ENCODE measurements around the gene DCDC2B. TPM values are rescaled to one million over a fixed set of nuclear protein-coding genes. Genes with fewer than 3 reads are reported as not detected.
"Not testable (repeated sequence)": the region's sequence is repeated elsewhere in the genome, so short reads cannot be mapped to it uniquely, and the experiment has no call there.

Gene DCDC2B
- total RNA-seq, 1 donor from 2014 or later, result not detected

- Histone ChIP-seq H3K27ac (ENCODE audit: low read depth, low read length) (peak within 1 kb of the TSS; percentile 61), H3K4me1 (ENCODE audit: control insufficient read depth in 3 of 3, insufficient read depth in 3 of 3, low read length in 3 of 3) (peaks cover 24 to 47% (median 27%) of the 10 kb centered on the region in 3 donors), H3K9ac (ENCODE audit: low read depth in 1 of 3, low read length in 3 of 3) (peak within 1 kb of the TSS in 1 of 3 donors; percentile 40), H3K4me3 (ENCODE audit: low read length in 3 of 3) (no peak within 1 kb of the TSS), H3K27me3 (ENCODE audit: control insufficient read depth in 3 of 3, insufficient read depth in 3 of 3, low read length in 3 of 3) (no peaks in the 10 kb centered on the region), H3K36me3 (ENCODE audit: control insufficient read depth in 3 of 3, insufficient read depth in 3 of 3, low read length in 3 of 3) (no peaks in the 10 kb centered on the region), H3K9me3 (ENCODE audit: control insufficient read depth in 3 of 3, low read length in 3 of 3) (no peaks in the 10 kb centered on the region)
Observed at GRCh38 chr1:32250893-32251716, 42.2 kb downstream of the DCDC2B start, which contains the start of gene LCK. LCK (plus strand) TSS chr1:32251265; CDS start chr1:32274330, 23,065 bp downstream.

GRCh38 chr1:32255072-32256071, 46.5 kb downstream of the DCDC2B start:
- peaks cover 12 to 21% (median 12%) of the 10 kb centered on the region in 3 donors for H3K4me1 ChIP-seq (ENCODE audit: control insufficient read depth in 3 of 3, insufficient read depth in 3 of 3, low read length in 3 of 3)
- no peak overlapping the region for H3K27ac ChIP-seq (ENCODE audit: low read depth, low read length)
- no peaks in the 10 kb centered on the region for H3K9me3 ChIP-seq (ENCODE audit: control insufficient read depth in 3 of 3, low read length in 3 of 3)
- no peaks in the 10 kb centered on the region for H3K27me3 ChIP-seq (ENCODE audit: control insufficient read depth in 3 of 3, insufficient read depth in 3 of 3, low read length in 3 of 3)
- no peak overlapping the region for H3K9ac ChIP-seq (ENCODE audit: low read depth in 1 of 3, low read length in 3 of 3)
- no peaks in the 10 kb centered on the region for H3K36me3 ChIP-seq (ENCODE audit: control insufficient read depth in 3 of 3, insufficient read depth in 3 of 3, low read length in 3 of 3)
- no peak overlapping the region for H3K4me3 ChIP-seq (ENCODE audit: low read length in 3 of 3)

GRCh38 chr1:32256473-32257226, 47.8 kb downstream of the DCDC2B start:
- Histone ChIP-seq H3K9ac (ENCODE audit: low read depth in 1 of 3, low read length in 3 of 3) (no peak overlapping the region), H3K9me3 (ENCODE audit: control insufficient read depth in 3 of 3, low read length in 3 of 3) (no peaks in the 10 kb centered on the region), H3K4me3 (ENCODE audit: low read length in 3 of 3) (no peak overlapping the region), H3K36me3 (ENCODE audit: control insufficient read depth in 3 of 3, insufficient read depth in 3 of 3, low read length in 3 of 3) (no peaks in the 10 kb centered on the region), H3K4me1 (ENCODE audit: control insufficient read depth in 3 of 3, insufficient read depth in 3 of 3, low read length in 3 of 3) (peaks cover 6 to 9% (median 7%) of the 10 kb centered on the region in 3 donors), H3K27ac (ENCODE audit: low read depth, low read length) (no peak overlapping the region), H3K27me3 (ENCODE audit: control insufficient read depth in 3 of 3, insufficient read depth in 3 of 3, low read length in 3 of 3) (no peaks in the 10 kb centered on the region)

- Histone ChIP-seq H3K27ac (ENCODE audit: low read depth, low read length) (no peak overlapping the region), H3K27me3 (ENCODE audit: control insufficient read depth in 3 of 3, insufficient read depth in 3 of 3, low read length in 3 of 3) (no peaks in the 10 kb centered on the region), H3K9me3 (ENCODE audit: control insufficient read depth in 3 of 3, low read length in 3 of 3) (no peaks in the 10 kb centered on the region), H3K4me1 (ENCODE audit: control insufficient read depth in 3 of 3, insufficient read depth in 3 of 3, low read length in 3 of 3) (peaks cover 5 to 9% (median 6%) of the 10 kb centered on the region in 3 donors), H3K9ac (ENCODE audit: low read depth in 1 of 3, low read length in 3 of 3) (no peak overlapping the region), H3K36me3 (ENCODE audit: control insufficient read depth in 3 of 3, insufficient read depth in 3 of 3, low read length in 3 of 3) (no peaks in the 10 kb centered on the region), H3K4me3 (ENCODE audit: low read length in 3 of 3) (no peak overlapping the region)
Observed at GRCh38 chr1:32257227-32257508, 48.3 kb downstream of the DCDC2B start.

- not testable (repeated sequence) for H3K9ac ChIP-seq (ENCODE audit: low read depth in 1 of 3, low read length in 3 of 3); H3K4me1 ChIP-seq (ENCODE audit: control insufficient read depth in 3 of 3, insufficient read depth in 3 of 3, low read length in 3 of 3); H3K36me3 ChIP-seq (ENCODE audit: control insufficient read depth in 3 of 3, insufficient read depth in 3 of 3, low read length in 3 of 3); H3K27me3 ChIP-seq (ENCODE audit: control insufficient read depth in 3 of 3, insufficient read depth in 3 of 3, low read length in 3 of 3); H3K9me3 ChIP-seq (ENCODE audit: control insufficient read depth in 3 of 3, low read length in 3 of 3); H3K27ac ChIP-seq (ENCODE audit: low read depth, low read length); H3K4me3 ChIP-seq (ENCODE audit: low read length in 3 of 3)
Observed at GRCh38 chr1:32263236-32263593, 54.3 kb downstream of the DCDC2B start.

GRCh38 chr1:32263744-32264143, 54.9 kb downstream of the DCDC2B start:
- Histone ChIP-seq H3K36me3 (ENCODE audit: control insufficient read depth in 3 of 3, insufficient read depth in 3 of 3, low read length in 3 of 3) (no peaks in the 10 kb centered on the region), H3K4me1 (ENCODE audit: control insufficient read depth in 3 of 3, insufficient read depth in 3 of 3, low read length in 3 of 3) (no peaks in the 10 kb centered on the region), H3K27me3 (ENCODE audit: control insufficient read depth in 3 of 3, insufficient read depth in 3 of 3, low read length in 3 of 3) (no peaks in the 10 kb centered on the region), H3K4me3 (ENCODE audit: low read length in 3 of 3) (no peak overlapping the region), H3K27ac (ENCODE audit: low read depth, low read length) (no peak overlapping the region), H3K9me3 (ENCODE audit: control insufficient read depth in 3 of 3, low read length in 3 of 3) (no peaks in the 10 kb centered on the region), H3K9ac (ENCODE audit: low read depth in 1 of 3, low read length in 3 of 3) (no peak overlapping the region)

Other genes with a start within 250 kb of the DCDC2B start
- 48.5 TPM for gene KHDRBS1, start 195.2 kb upstream of the DCDC2B start, total RNA-seq
- 3.7 TPM for gene TMEM39B, start 136.2 kb upstream of the DCDC2B start, total RNA-seq
- gene KPNA6, start 101.0 kb upstream of the DCDC2B start, total RNA-seq, result 17.7 TPM
- 30.8 TPM for gene TXLNA, start 29.4 kb upstream of the DCDC2B start, total RNA-seq
- 58.5 TPM for gene CCDC28B, start 8.5 kb upstream of the DCDC2B start, total RNA-seq
- 2.6 TPM for gene IQCC, start 3.4 kb upstream of the DCDC2B start, total RNA-seq
- gene TMEM234, start 13.3 kb downstream of the DCDC2B start, total RNA-seq, result 10.4 TPM
- 171 TPM for gene EIF3I, start 13.3 kb downstream of the DCDC2B start, total RNA-seq
- 1.6 TPM for gene FAM167B, start 38.1 kb downstream of the DCDC2B start, total RNA-seq
- gene LCK, start 42.2 kb downstream of the DCDC2B start, total RNA-seq, result 2.1 TPM
- gene HDAC1, start 83.0 kb downstream of the DCDC2B start, total RNA-seq, result 37.6 TPM
- gene MARCKSL1, start 127.1 kb downstream of the DCDC2B start, total RNA-seq, result 31.8 TPM
- 1.0 TPM for gene FAM229A, start 153.4 kb downstream of the DCDC2B start, total RNA-seq
- gene TSSK3, start 153.4 kb downstream of the DCDC2B start, total RNA-seq, result 1.0 TPM
- gene BSDC1, start 185.4 kb downstream of the DCDC2B start, total RNA-seq, result 37.1 TPM

Data from skeletal muscle tissue (tissue), 4 donors.